ENCODE measurements around the gene CCL1. TPM values are rescaled to one million over a fixed set of nuclear protein-coding genes. Genes with fewer than 3 reads are reported as not detected.

Gene CCL1
- total RNA-seq (2022) = not detected in 2 replicates
- not detected for Bru-seq, nascent RNA
- not detected for BruChase-seq, experiment 1, labeled RNA remaining after a 6-hour chase
- BruChase-seq, experiment 2, labeled RNA remaining after a 2-hour chase = not detected
- long read RNA-seq = 0 reads

GRCh38 chr17:34363183-34363661 is at the start of gene CCL1:
Gene CCL1 (minus strand): TSS chr17:34363233. CDS start chr17:34363161, 72 bp downstream.
- Mint-ChIP-seq H3K36me3 (ENCODE audit: insufficient read depth, unreplicated experiment) (peaks cover 5% of the 10 kb centered on the region), H3K4me1 (ENCODE audit: insufficient read depth, unreplicated experiment) (no peaks in the 10 kb centered on the region), H3K27me3 (ENCODE audit: insufficient read depth, unreplicated experiment) (peaks cover 19% of the 10 kb centered on the region), H3K27ac (ENCODE audit: low read depth, unreplicated experiment) (no peak within 1 kb of the TSS), H3K4me3 (ENCODE audit: unreplicated experiment) (no peak within 1 kb of the TSS), H3K9me3 (ENCODE audit: unreplicated experiment) (no peaks in the 10 kb centered on the region)
- DNase-seq (ENCODE audit: unreplicated experiment) = no peak
- POLR2A ChIA-PET = no interaction called here
- TF ChIP-seq CTCF (IDR thresholded peaks at IDR 0.05; ENCODE audit: unreplicated experiment) = no peak
- CTCF ChIA-PET = interaction anchor here (3.0 to 6.8 kb wide), 2 partner anchors 162 to 166 kb away, joined by 33 to 184 read pairs; no protein-coding TSS in a partner anchor
- BruUV-seq (replicated peaks) = no TSS peak
- intact Hi-C loops (cut with micrococcal nuclease) = no loop called here

- H3K27me3 Mint-ChIP-seq (ENCODE audit: insufficient read depth, unreplicated experiment) = peaks cover 32% of the 10 kb centered on the region
- H3K27ac Mint-ChIP-seq (ENCODE audit: low read depth, unreplicated experiment) = no peak overlapping the region
- CTCF ChIA-PET = interaction anchor here (2.6 kb wide), 1 partner anchor 8 kb away, joined by 12 read pairs; no protein-coding TSS in a partner anchor
Measured at GRCh38 chr17:34412534-34412933, 49.5 kb upstream of the CCL1 start.

GRCh38 chr17:34411646-34412421 is 48.8 kb upstream of the CCL1 start:
- Mint-ChIP-seq H3K36me3 (ENCODE audit: insufficient read depth, unreplicated experiment) (no peaks in the 10 kb centered on the region), H3K4me1 (ENCODE audit: insufficient read depth, unreplicated experiment) (no peaks in the 10 kb centered on the region), H3K27me3 (ENCODE audit: insufficient read depth, unreplicated experiment) (peaks cover 32% of the 10 kb centered on the region), H3K4me3 (ENCODE audit: unreplicated experiment) (no peak overlapping the region), H3K9me3 (ENCODE audit: unreplicated experiment) (no peaks in the 10 kb centered on the region), H3K27ac (ENCODE audit: low read depth, unreplicated experiment) (no peak overlapping the region)
- CTCF ChIA-PET = interaction anchor here (1.4 to 2.6 kb wide), 2 partner anchors 8 to 10 kb away, joined by 3 to 12 read pairs; no protein-coding TSS in a partner anchor
- POLR2A ChIA-PET = no interaction called here
- intact Hi-C loops (cut with micrococcal nuclease) = no loop called here
- BruUV-seq (replicated peaks) = no TSS peak
- no peak for DNase-seq (ENCODE audit: unreplicated experiment)
- no peak for TF ChIP-seq CTCF (IDR thresholded peaks at IDR 0.05; ENCODE audit: unreplicated experiment)

More at GRCh38 chr17:34412534-34412933, 49.5 kb upstream of the CCL1 start:
- TF ChIP-seq CTCF (IDR thresholded peaks at IDR 0.05; ENCODE audit: unreplicated experiment) = no peak
- intact Hi-C loops (cut with micrococcal nuclease) = no loop called here
- Mint-ChIP-seq H3K36me3 (ENCODE audit: insufficient read depth, unreplicated experiment) (no peaks in the 10 kb centered on the region), H3K9me3 (ENCODE audit: unreplicated experiment) (no peaks in the 10 kb centered on the region), H3K4me1 (ENCODE audit: insufficient read depth, unreplicated experiment) (no peaks in the 10 kb centered on the region), H3K4me3 (ENCODE audit: unreplicated experiment) (no peak overlapping the region)
- DNase-seq (ENCODE audit: unreplicated experiment) = no peak
- POLR2A ChIA-PET = no interaction called here
- no TSS peak for BruUV-seq (replicated peaks)

GRCh38 chr17:34409352-34409751 is 46.3 kb upstream of the CCL1 start:
- TF ChIP-seq CTCF (IDR thresholded peaks at IDR 0.05; ENCODE audit: unreplicated experiment) = no peak
- no TSS peak for BruUV-seq (replicated peaks)
- Mint-ChIP-seq H3K36me3 (ENCODE audit: insufficient read depth, unreplicated experiment) (no peaks in the 10 kb centered on the region), H3K4me3 (ENCODE audit: unreplicated experiment) (no peak overlapping the region), H3K9me3 (ENCODE audit: unreplicated experiment) (no peaks in the 10 kb centered on the region), H3K27me3 (ENCODE audit: insufficient read depth, unreplicated experiment) (peaks cover 27% of the 10 kb centered on the region), H3K4me1 (ENCODE audit: insufficient read depth, unreplicated experiment) (no peaks in the 10 kb centered on the region), H3K27ac (ENCODE audit: low read depth, unreplicated experiment) (no peak overlapping the region)
- CTCF ChIA-PET = interaction anchor here (0.6 kb wide), 1 partner anchor 187 kb away, joined by 3 read pairs; no protein-coding TSS in a partner anchor
- POLR2A ChIA-PET = no interaction called here
- no peak for DNase-seq (ENCODE audit: unreplicated experiment)
- intact Hi-C loops (cut with micrococcal nuclease) = no loop called here

Measured in MCF 10A (cell line).